GM19468 (cell line): ENCODE data around the gene TSKU.
"Not testable (repeated sequence)": the region's sequence is repeated elsewhere in the genome, so short reads cannot be mapped to it uniquely, and the experiment has no call there.

ENCODE experiments used
- ATAC-seq: cut with Tn5 transposase; IDR thresholded peaks from one replicate; pipeline ENCODE4 v1.9.1; 2021; ENCODE audit warnings: mild to moderate bottlenecking, moderate library complexity, moderate number of reproducible peaks; ENCODE audit not compliant: unreplicated experiment; ENCODE audit errors: extremely low read depth

The TSKU gene

DNA sequence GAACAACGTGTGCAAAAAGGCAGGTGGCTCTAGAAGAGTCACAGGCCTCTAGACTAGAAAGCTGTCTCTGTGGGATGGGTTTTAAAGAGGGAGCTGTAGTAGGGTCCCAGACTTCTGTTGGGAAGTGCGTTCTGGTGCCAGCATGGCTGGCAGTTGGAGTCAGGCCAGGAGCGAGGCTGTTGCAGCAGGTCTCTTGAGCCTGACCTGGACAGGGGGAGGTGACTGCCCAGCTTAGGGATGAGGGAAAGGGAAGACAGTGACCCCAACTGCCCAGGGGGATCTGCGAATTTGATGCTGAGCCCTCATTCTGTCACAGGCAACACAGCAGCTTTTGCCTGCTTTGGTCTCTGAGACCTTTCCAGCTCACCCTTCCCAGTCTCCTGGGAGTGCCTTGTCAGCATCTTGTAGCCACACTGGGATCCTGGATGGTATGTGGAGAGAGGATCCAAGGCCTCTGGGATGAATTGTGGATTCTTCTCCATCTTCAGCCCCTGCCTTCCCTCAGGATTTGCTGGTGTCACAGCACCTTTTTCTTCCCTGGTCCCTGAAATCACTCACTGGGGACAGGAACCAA, 3.4 kb downstream of the TSKU start:
- ATAC-seq: no peak

DNA sequence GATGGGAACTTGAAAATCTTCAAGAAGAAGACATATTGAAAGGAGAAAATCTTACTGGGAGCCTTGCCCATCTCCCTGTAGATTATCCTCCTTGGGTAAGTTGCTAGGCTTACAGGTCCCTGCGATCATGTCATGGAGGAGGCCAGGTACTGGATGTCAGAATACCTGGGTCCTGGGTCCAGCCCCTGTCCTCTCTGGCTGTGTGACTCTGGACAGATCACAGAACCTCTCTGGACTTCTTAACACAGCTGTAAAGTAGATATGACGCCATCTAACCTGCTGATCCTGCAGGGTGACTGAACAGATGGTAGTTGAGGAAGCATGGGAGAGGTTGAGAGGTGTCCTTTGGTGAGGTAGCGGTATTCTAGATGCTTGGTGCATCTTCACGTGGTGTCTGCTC, 4.1 kb downstream of the TSKU start:
- ATAC-seq: no peak

DNA sequence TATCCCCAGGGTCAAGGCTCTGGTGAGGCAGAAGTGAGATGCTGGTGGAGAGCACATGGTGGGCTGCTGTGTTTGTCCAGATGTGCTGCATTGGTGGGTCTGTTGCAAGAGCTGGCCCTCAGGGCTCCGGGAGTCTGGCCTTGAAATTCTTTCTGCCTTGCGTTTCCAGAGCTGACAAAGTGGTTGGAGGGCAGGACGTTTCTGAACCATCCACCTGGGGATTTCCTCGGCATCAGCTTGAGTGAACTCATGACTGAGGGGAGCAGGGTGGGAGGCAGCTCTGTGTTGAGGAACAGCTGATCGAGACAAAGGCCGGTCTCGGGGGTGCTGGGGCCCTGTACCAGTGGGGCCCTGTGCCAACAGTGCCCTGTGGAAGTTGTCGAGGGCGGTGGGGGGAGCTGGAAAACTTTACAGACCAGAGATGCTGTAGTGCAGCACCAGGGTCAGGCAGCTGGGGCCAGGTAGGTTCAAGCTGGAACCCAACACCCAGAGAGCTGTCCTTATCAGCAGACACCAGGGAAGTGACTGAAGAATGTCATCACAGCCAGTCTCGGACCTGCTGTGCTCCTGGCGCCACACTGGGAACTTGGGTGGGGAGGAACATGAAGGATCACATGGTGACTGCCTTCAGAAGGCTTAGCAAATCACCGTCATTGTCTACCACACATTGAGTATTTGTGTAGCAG, 4.9 kb downstream of the TSKU start:
- no peak for ATAC-seq

DNA sequence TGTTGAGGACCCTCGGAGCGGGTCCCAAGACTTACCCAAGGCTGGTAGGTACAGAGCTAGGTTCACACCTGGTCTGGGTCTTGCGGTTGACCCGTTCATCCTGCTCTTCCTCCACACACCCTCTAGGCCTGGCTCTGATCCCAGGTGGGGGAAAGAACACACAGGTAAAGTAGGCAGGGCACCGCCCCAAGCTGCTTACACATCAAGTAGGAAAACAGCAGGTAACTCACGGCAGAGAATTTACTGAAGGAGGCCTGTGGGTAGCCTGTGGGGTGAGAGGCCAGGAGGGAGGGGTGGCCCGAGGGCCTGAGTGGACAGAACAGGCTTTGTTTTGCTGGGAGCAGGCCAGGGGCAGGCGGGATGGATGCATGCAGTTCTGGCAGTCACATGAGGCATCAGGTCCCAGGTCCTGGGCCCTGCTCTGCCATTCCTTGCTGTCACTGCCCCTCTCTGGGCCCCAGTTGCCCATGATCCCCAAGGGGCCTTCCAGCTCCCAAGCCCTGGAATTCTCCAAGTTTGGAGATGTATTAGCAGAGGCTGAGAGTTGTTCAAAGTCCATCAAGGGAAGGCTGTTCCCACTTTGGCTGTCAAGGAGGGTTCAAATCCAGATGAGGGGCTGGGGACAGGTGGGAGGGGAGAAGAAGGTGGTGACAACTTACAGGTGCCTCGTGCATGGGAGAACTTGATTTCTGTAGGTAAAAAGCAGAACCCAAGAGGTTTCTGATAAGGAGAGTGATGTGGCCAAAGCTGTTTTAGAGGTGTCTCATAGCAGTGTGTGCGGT, 5.7 kb downstream of the TSKU start:
- no peak for ATAC-seq

DNA sequence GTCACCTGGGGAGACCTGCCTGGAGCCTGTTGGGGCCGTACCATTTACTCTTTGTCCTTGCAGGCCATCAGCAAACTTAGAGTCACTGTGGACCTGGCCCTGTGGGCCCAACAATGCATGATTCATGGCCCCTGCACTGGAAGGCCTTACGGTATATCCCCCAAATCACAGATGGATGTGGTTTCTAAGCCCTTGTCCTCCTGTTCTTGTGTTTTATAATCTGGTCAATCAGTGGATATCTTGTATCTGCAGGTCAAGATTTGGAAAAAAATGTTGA, 6.2 kb downstream of the TSKU start:
- ATAC-seq: no peak

DNA sequence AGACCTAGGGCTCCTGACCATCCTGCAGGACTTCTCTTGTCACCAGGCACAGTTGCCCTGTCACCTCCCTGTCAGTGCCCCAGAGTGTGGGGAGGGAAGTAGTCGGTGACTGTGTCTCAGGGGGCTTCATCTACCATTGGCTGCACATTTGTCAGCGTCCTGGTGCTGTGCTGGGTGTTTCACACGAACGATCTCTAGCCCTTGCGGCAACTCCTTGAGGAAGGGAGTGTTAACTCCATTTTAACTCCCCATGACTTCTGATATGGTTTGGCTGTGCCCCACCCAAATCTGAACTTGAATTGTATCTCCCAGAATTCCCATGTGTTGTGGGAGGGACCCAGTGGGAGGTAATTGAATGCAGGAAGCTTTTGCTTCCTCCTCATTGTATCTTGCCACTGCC, 7.1 kb downstream of the TSKU start:
- no peak for ATAC-seq

DNA sequence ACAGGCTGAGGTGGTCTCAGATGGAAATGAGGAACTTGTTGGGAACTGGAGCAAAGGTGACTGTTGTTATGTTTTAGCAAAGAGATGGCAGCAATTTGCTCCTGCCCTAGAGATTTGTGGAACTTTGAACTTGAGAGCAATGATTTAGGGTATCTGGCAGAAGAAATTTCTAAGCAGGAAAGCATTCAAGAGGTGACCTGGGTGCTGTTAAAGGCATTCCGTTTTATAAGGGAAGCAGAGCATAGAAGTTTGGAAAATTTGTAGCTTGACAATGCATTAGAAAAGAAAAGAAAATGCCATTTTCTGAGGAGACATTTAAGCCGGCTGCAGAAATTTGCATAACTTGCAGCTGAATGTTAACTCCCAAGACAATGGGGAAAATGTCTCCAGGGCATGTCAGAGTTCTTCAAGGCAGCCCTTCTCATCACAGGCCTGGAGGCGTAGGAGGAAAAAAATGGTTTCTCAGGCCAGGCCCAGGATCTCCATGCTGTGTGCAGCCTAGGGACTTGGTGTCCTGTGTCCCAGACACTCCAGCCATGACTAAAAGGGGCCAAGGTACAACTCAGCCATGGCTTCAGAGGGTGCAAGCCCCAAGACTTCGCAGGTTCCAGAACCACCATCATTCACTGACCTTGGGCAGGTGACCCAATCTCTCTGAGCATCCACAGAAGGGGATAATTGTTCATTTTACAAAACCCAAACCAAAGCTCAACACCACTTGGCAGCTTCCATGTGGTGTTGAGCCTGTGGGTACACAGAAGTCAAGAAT, 8.0 kb downstream of the TSKU start:
- ATAC-seq: not testable (repeated sequence)

DNA sequence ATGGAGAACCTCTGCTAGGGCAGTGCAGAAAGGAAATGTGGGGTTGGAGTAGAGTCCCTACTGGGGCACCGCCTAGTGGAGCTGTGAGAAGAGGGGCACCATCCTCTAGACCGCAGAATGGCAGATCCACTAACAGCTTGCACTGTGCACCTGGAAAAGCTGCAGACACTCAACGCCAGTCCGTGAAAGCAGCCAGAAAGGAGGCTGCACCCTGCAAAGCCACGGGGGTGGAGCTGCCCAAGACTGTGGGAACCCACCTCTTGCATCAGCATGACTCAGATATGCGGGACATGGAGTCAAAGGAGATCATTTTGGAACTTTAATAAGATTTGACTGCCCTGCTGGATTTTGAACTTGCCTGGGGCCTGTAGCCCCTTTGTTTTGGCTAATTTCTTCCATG, 8.7 kb downstream of the TSKU start:
- no peak for ATAC-seq

DNA sequence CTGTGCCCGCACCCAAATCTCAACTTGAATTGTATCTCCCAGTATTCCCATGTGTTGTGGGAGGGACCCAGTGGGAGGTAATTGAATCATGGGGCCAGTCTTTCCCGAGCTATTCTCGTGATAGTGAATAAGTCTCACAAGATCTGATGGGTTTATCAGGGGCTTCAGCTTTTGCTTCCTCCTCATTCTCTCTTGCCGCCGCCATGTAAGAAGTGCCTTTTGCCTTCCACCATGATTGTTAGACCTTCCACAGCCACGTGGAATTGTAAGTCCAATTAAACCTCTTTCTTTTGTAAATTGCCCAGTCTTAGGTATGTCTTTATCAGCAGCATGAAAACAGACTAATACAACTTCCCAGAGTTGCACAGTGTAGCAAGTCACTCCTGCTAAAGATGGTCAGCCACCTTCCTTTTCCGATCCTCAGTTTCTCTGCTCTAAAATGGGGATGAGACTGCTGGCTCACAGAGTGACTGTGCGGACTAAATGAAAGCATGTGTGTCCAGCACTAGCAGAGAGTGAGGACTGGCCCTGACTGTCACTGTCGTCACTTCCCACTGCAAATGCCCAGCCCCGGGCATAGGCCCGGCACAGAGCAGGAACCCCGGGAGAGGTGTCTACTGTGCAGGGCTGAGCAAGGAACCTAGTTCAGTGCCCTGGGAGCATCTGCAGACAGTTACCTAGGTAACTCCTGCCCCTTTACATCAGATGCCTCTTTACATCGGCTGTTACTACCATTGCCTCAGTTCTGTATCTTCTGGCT, 9.5 kb downstream of the TSKU start:
- ATAC-seq: no peak

DNA sequence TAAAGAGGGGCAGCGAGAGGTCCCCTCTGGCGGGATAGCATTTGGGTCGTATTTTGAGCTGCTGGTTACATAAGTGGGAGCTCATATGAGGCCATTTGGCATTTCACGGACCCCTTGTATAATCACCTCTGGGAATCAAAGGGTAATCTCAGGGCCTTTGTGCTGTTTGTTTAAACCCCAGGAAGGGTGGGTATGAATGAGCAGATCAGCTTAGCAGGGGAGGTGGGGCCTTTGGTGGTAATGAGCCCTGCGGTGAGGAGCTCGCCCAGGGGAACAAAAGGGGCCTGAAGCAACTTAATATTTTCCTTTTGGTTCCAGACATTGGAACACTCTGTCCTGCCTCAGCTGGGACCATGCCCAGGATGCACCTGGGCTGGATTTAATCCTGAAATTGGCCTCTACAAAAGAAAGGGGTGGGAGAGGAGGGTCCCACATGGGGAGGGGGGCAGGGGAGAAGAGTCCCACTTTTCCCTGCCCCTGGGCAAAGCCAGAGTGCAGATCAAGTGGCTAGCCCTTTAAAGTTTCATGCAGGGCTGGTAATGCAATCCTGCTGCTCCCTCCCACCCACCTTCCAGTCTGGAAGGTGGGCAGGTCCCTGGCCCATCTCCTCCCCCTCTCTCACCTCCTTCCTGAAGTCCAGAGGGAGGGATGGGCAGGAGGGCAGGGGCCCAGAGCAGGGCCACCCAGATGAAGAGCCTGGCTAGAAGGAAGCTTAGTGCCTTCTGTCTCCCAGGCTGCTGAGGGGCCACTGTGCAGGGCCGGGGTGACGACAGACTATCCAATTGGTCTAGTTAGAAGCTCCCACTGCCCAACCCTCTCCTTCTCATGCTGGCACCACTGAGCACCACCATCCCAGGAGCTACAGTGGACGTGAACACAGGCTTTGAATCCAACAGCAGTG, 10.5 kb downstream of the TSKU start:
- ATAC-seq: no peak

DNA sequence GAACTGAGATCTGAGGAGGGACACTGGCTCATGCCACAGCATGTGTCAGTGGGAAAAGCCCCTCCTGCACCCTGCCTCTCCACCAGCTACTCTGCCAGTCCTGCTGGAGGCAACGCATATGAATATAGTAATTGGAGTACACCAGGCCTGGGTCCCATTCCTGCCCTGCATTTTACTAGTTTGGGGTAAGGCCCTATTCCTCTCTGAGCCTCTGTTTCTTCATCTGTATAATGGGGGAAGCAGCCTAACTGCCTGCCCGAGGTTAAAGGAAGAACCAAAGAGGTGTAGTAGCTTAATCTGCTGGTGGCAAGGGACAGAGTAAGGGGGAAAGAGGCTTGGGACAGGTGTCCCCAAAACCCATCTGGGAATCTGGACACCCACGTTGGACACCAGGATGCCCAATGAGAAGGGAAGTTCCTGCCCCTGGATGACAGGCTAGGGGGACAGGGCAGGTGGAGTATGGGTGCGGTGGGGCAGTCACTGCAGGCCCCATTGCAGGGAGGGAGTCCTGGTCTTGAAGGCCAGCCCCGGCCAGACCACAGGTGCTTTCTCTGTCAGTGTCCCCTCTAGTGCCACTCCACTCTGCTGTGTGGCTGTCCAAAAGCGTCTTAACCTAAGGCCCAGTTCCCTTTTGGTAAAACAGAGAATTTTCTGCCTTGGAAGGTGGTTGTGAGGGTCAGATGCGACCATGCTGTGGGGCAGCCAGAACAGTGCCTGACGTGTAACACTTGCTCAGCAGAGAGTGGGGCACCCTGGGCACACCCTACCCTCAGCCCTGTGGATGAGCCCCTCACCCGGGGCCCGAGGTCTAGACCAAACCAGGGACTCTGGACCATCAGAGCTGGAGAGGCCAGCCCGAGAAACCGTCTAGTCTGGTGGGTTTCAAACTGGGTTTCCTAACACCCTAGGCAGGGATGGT, 11.5 kb downstream of the TSKU start:
- ATAC-seq: no peak

DNA sequence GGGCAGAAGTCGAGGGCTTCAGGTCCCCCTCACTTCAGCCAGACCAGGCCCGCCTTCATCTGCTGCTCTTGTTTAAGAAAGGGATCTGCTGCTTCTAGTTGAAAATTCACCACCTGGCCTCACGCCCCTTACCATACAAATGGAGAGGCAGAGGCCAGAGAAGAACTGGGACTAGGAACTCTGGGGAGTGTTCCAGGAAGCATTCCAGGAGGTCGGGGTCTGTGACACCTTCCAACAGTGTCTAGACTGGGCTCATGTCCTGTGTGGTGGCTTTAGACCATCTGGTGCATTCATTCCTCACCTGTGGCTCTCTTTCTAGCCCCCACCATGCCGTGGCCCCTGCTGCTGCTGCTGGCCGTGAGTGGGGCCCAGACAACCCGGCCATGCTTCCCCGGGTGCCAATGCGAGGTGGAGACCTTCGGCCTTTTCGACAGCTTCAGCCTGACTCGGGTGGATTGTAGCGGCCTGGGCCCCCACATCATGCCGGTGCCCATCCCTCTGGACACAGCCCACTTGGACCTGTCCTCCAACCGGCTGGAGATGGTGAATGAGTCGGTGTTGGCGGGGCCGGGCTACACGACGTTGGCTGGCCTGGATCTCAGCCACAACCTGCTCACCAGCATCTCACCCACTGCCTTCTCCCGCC, 12.3 kb downstream of the TSKU start:
- ATAC-seq: no peak

DNA sequence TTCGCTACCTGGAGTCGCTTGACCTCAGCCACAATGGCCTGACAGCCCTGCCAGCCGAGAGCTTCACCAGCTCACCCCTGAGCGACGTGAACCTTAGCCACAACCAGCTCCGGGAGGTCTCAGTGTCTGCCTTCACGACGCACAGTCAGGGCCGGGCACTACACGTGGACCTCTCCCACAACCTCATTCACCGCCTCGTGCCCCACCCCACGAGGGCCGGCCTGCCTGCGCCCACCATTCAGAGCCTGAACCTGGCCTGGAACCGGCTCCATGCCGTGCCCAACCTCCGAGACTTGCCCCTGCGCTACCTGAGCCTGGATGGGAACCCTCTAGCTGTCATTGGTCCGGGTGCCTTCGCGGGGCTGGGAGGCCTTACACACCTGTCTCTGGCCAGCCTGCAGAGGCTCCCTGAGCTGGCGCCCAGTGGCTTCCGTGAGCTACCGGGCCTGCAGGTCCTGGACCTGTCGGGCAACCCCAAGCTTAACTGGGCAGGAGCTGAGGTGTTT, 12.8 kb downstream of the TSKU start:
- ATAC-seq: no peak

DNA sequence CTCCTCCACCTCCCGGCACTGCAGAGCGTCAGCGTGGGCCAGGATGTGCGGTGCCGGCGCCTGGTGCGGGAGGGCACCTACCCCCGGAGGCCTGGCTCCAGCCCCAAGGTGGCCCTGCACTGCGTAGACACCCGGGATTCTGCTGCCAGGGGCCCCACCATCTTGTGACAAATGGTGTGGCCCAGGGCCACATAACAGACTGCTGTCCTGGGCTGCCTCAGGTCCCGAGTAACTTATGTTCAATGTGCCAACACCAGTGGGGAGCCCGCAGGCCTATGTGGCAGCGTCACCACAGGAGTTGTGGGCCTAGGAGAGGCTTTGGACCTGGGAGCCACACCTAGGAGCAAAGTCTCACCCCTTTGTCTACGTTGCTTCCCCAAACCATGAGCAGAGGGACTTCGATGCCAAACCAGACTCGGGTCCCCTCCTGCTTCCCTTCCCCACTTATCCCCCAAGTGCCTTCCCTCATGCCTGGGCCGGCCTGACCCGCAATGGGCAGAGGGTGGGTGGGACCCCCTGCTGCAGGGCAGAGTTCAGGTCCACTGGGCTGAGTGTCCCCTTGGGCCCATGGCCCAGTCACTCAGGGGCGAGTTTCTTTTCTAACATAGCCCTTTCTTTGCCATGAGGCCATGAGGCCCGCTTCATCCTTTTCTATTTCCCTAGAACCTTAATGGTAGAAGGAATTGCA, 13.5 kb downstream of the TSKU start:
- ATAC-seq: no peak

DNA sequence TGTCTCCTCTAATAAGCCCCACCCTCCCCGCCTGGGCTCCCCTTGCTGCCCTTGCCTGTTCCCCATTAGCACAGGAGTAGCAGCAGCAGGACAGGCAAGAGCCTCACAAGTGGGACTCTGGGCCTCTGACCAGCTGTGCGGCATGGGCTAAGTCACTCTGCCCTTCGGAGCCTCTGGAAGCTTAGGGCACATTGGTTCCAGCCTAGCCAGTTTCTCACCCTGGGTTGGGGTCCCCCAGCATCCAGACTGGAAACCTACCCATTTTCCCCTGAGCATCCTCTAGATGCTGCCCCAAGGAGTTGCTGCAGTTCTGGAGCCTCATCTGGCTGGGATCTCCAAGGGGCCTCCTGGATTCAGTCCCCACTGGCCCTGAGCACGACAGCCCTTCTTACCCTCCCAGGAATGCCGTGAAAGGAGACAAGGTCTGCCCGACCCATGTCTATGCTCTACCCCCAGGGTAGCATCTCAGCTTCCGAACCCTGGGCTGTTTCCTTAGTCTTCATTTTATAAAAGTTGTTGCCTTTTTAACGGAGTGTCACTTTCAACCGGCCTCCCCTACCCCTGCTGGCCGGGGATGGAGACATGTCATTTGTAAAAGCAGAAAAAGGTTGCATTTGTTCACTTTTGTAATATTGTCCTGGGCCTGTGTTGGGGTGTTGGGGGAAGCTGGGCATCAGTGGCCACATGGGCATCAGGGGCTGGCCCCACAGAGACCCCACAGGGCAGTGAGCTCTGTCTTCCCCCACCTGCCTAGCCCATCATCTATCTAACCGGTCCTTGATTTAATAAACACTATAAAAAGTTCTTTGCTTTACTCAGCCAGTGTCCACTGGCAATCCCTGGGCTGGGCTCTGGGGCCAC, 14.4 kb downstream of the TSKU start:
- no peak for ATAC-seq

DNA sequence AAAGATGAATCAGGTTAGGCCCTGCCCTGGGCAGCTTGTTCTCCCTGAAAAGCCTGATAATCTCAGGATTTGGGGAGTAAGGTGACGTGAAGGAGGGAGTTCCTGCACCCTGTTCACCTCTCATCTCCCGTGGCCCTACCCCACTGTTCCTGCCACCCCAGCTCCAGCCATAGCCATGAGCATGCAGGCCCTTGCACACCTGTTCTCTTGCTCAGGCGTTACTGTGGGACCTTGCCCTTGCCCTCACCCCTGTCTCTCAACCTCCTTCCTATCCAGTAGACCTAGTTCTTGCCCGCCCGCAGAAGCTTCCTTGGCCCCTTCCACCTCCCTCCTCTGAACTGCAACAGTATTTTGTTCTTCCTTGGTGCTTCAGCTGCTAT, 15.0 kb downstream of the TSKU start:
- no peak for ATAC-seq
